Caco-2 (cell line): Measurements from ENCODE around the gene TNFSF13. TPM values are rescaled to one million over a fixed set of nuclear protein-coding genes. Genes with fewer than 3 reads are reported as not detected.

Experiments used
- BruUV-seq: library from RNA; stranded (reverse); fragments of 400-500 nt; replicated peaks from 2 replicates; lab custom pipeline; 2021; lab: Mats Ljungman, UMichigan
- CTCF ChIA-PET: fragments of 300-600 bp; sonication (Branson Sonifier 250); formaldehyde crosslinking; loops from one replicate; lab custom pipeline; 2022; ENCODE audit warnings: antibody characterized with exemption; lab: Charles Lee
- POLR2A ChIA-PET: fragments of 300-600 bp; sonication (Branson Sonifier 250); formaldehyde crosslinking; loops from one replicate; lab custom pipeline; 2022; ENCODE audit warnings: antibody characterized with exemption; lab: Charles Lee
- DNase-seq, 2 experiments: peaks; one replicate each; pipeline versions ENCODE4 v3.0.0 to v3.0.0-alpha.2; 2020 to 2022
- H3K27me3 ChIP-seq: replicated peaks from 2 replicates; pipeline ENCODE4 v1.6.0; 2011; ENCODE audit warnings: low read length; ENCODE audit not compliant: control insufficient read depth, insufficient read depth
- H3K36me3 ChIP-seq: 2 replicates; pipeline ENCODE4 v1.5.1; 2011; ENCODE audit warnings: low read length; ENCODE audit not compliant: control insufficient read depth, insufficient read depth
- H3K4me1 ChIP-seq: fragments of 250-450 bp; sonication (Bioruptor Pico); 2 replicates; pipeline ENCODE4 v1.5.1; 2020; ENCODE audit warnings: mild to moderate bottlenecking
- H3K4me3 ChIP-seq: 2 replicates; pipeline ENCODE4 v1.5.1; 2011; ENCODE audit warnings: low read depth, mild to moderate bottlenecking, control low read depth, low read length
- H3K9me3 ChIP-seq: fragments of 250-450 bp; sonication (Bioruptor Pico); 2 replicates; pipeline ENCODE4 v1.5.1; 2020; ENCODE audit warnings: mild to moderate bottlenecking, moderate library complexity
- H3K27ac Mint-ChIP-seq: one replicate; pipeline ENCODE4 v1.8.0; 2022; ENCODE audit warnings: mixed read lengths; ENCODE audit not compliant: unreplicated experiment
- H3K27me3 Mint-ChIP-seq: one replicate; pipeline ENCODE4 v1.8.0; 2022; ENCODE audit warnings: mixed read lengths; ENCODE audit not compliant: insufficient read depth, unreplicated experiment
- H3K36me3 Mint-ChIP-seq: one replicate; pipeline ENCODE4 v1.8.0; 2022; ENCODE audit warnings: mild to moderate bottlenecking, mixed read lengths; ENCODE audit not compliant: insufficient read depth, unreplicated experiment
- H3K4me1 Mint-ChIP-seq: one replicate; pipeline ENCODE4 v1.8.0; 2022; ENCODE audit warnings: low read depth, mixed read lengths; ENCODE audit not compliant: unreplicated experiment
- H3K4me3 Mint-ChIP-seq: one replicate; pipeline ENCODE4 v1.8.0; 2022; ENCODE audit warnings: mild to moderate bottlenecking, moderate library complexity, mixed read lengths; ENCODE audit not compliant: unreplicated experiment
- H3K9me3 Mint-ChIP-seq: one replicate; pipeline ENCODE4 v1.8.0; 2022; ENCODE audit warnings: mixed read lengths; ENCODE audit not compliant: unreplicated experiment
- CTCF ChIP-seq, 2 experiments: fragments of 200-600 bp in 1 of 2; IDR thresholded peaks; 1 replicate in 1 of 2; 2 replicates in 1 of 2; pipeline versions ENCODE4 v1.5.1 to v1.8.0; 2011 to 2022; ENCODE audit warnings: antibody characterized with exemption in 1 of 2, control low read depth in 1 of 2, inconsistent platforms in 1 of 2, low read depth in 1 of 2, low read length in 1 of 2, mild to moderate bottlenecking in 1 of 2, moderate library complexity in 1 of 2; ENCODE audit not compliant: insufficient read depth in 1 of 2, severe bottlenecking in 1 of 2, unreplicated experiment in 1 of 2
- intact Hi-C: fragments of 100-400 bp; cut with micrococcal nuclease; formaldehyde crosslinking; loops from one replicate; pipeline ENCODE4 v1.10.0; 2022; ENCODE audit not compliant: unreplicated experiment
- total RNA-seq: library from RNA; stranded (reverse); gene quantifications from 2 replicates; pipeline ENCODE4 v1.2.3, GENCODE V29; 2022

TNFSF13 gene
- total RNA-seq, 1 experiment from 2014 or later = 0.20 TPM

GRCh38 chr17:7557775-7558543, 591 bp upstream of the TNFSF13 start:
- Histone ChIP-seq H3K4me1 (peaks cover 4% of the 10 kb centered on the region; the same call in 1 of the 2 replicates), H3K9me3 (no peaks in the 10 kb centered on the region), H3K4me3 (no peak overlapping the region), H3K36me3 (no peaks in the 10 kb centered on the region), H3K27me3 (no peaks in the 10 kb centered on the region)
- no peak for DNase-seq
- H3K27me3 Mint-ChIP-seq = no peaks in the 10 kb centered on the region
- POLR2A ChIA-PET = no interaction called here
- intact Hi-C loops = no loop called here
- BruUV-seq = no TSS peak
- no peak overlapping the region for H3K4me3 Mint-ChIP-seq
- H3K36me3 Mint-ChIP-seq = peaks cover 21% of the 10 kb centered on the region
- no peak overlapping the region for H3K27ac Mint-ChIP-seq
- CTCF ChIA-PET = no interaction called here
- peaks cover 7% of the 10 kb centered on the region for H3K4me1 Mint-ChIP-seq
- H3K9me3 Mint-ChIP-seq = no peaks in the 10 kb centered on the region
- no peak for TF ChIP-seq CTCF (IDR thresholded peaks at IDR 0.05; ENCODE audit: insufficient read depth in 1 of 2, low read depth in 1 of 2, low read length in 1 of 2, severe bottlenecking in 1 of 2, unreplicated experiment in 1 of 2)

- peaks cover 7% of the 10 kb centered on the region for H3K4me1 Mint-ChIP-seq
- DNase-seq = no peak
- Histone ChIP-seq H3K4me1 (peaks cover 4% of the 10 kb centered on the region; the same call in 1 of the 2 replicates), H3K9me3 (no peaks in the 10 kb centered on the region), H3K27me3 (no peaks in the 10 kb centered on the region), H3K36me3 (no peaks in the 10 kb centered on the region), H3K4me3 (no peak overlapping the region)
- no TSS peak for BruUV-seq
- ChIA-PET CTCF (interaction anchor here (1.6 kb wide), 1 partner anchor 123 kb away, joined by 21 read pairs; the partner anchor contains the start of gene TMEM102), POLR2A (no interaction called here)
- peaks cover 28% of the 10 kb centered on the region for H3K36me3 Mint-ChIP-seq
- no peak for TF ChIP-seq CTCF (IDR thresholded peaks at IDR 0.05; ENCODE audit: insufficient read depth in 1 of 2, low read depth in 1 of 2, low read length in 1 of 2, severe bottlenecking in 1 of 2, unreplicated experiment in 1 of 2)
- H3K27me3 Mint-ChIP-seq = no peaks in the 10 kb centered on the region
- H3K27ac Mint-ChIP-seq = no peak overlapping the region
- no peak overlapping the region for H3K4me3 Mint-ChIP-seq
- no peaks in the 10 kb centered on the region for H3K9me3 Mint-ChIP-seq
- intact Hi-C loops = loop anchor here (2.0 kb wide), 1 partner anchor 203 kb away; no protein-coding TSS in a partner anchor
These were observed 996 bp downstream of the TNFSF13 start for GRCh38 chr17:7559320-7560171.
